ENCODE measurements around the gene WDR81.

Gene WDR81

DNA sequence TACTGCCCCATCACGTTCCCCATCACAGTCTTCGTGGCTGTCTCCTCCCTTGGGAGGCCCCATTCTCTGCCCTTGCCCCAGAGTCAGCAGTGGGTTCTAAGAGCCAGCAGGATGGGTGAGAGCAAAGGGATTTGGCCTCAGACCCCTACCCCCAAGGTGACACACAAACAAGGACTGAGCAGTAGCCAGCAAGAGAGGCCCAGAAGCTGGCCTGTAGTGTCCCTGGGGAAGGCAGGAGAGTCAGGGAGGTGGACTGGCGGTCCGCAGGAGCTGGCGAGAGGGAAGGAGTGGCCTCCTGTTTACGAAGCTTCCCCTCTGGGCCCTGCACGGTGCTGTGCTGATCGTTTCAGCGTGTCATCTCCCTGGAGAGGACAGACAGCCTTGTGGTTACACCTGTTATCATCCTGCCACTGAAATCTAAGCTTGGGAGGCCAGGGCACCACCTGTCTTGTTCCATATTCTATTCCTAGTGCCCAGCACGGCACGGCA, 8.4 kb downstream of the WDR81 start:
- no peak overlapping the region for H3K27ac ChIP-seq

GRCh38 chr17:1733759-1734158, 9.3 kb downstream of the WDR81 start:
- Histone ChIP-seq H3K4me1 (ENCODE audit: low read depth, poor library complexity, severe bottlenecking) (peaks cover 21% of the 10 kb centered on the region), H3K79me2 (ENCODE audit: insufficient read depth, low read depth) (no peaks in the 10 kb centered on the region), H2AFZ (ENCODE audit: low read depth) (no peak overlapping the region), H3K36me3 (ENCODE audit: insufficient read depth) (no peaks in the 10 kb centered on the region), H3K9ac (no peak overlapping the region), H4K20me1 (ENCODE audit: insufficient read depth) (no peaks in the 10 kb centered on the region), H3K27ac (no peak overlapping the region), H3K27me3 (ENCODE audit: insufficient read depth, low read depth) (no peaks in the 10 kb centered on the region), H3K4me3 (IDR thresholded peaks at IDR 0.05; ENCODE audit: insufficient read depth, low read depth, low read length) (no peak overlapping the region), H3K4me2 (no peak overlapping the region)
- no peak for TF ChIP-seq CTCF (conservative IDR thresholded peaks at IDR 0.05; ENCODE audit: low read depth, low read length)

More for the DNA sequence above, 8.4 kb downstream of the WDR81 start:
- no peak overlapping the region for H2AFZ ChIP-seq (ENCODE audit: low read depth)
- no peak for TF ChIP-seq CTCF (conservative IDR thresholded peaks at IDR 0.05; ENCODE audit: low read depth, low read length)
- no peak overlapping the region for H3K9ac ChIP-seq
- H3K4me3 ChIP-seq (IDR thresholded peaks at IDR 0.05; ENCODE audit: insufficient read depth, low read depth, low read length) = no peak overlapping the region
- no peaks in the 10 kb centered on the region for H3K36me3 ChIP-seq (ENCODE audit: insufficient read depth)
- H3K27me3 ChIP-seq (ENCODE audit: insufficient read depth, low read depth) = no peaks in the 10 kb centered on the region
- H3K79me2 ChIP-seq (ENCODE audit: insufficient read depth, low read depth) = no peaks in the 10 kb centered on the region
- H4K20me1 ChIP-seq (ENCODE audit: insufficient read depth) = no peaks in the 10 kb centered on the region
- peaks cover 21% of the 10 kb centered on the region for H3K4me1 ChIP-seq (ENCODE audit: low read depth, poor library complexity, severe bottlenecking)
- no peak overlapping the region for H3K4me2 ChIP-seq

- Histone ChIP-seq H3K27ac (no peak overlapping the region), H3K79me2 (ENCODE audit: insufficient read depth, low read depth) (no peaks in the 10 kb centered on the region), H4K20me1 (ENCODE audit: insufficient read depth) (no peaks in the 10 kb centered on the region), H3K36me3 (ENCODE audit: insufficient read depth) (no peaks in the 10 kb centered on the region), H2AFZ (ENCODE audit: low read depth) (no peak overlapping the region), H3K27me3 (ENCODE audit: insufficient read depth, low read depth) (no peaks in the 10 kb centered on the region), H3K4me3 (IDR thresholded peaks at IDR 0.05; ENCODE audit: insufficient read depth, low read depth, low read length) (no peak overlapping the region), H3K4me2 (peak overlapping the region; percentile 57; the same call in 1 of the 2 replicates), H3K9ac (no peak overlapping the region), H3K4me1 (ENCODE audit: low read depth, poor library complexity, severe bottlenecking) (peaks cover 21% of the 10 kb centered on the region)
- TF ChIP-seq CTCF (conservative IDR thresholded peaks at IDR 0.05; ENCODE audit: low read depth, low read length) = no peak
Measured at GRCh38 chr17:1735418-1735817, 10.9 kb downstream of the WDR81 start.

DNA sequence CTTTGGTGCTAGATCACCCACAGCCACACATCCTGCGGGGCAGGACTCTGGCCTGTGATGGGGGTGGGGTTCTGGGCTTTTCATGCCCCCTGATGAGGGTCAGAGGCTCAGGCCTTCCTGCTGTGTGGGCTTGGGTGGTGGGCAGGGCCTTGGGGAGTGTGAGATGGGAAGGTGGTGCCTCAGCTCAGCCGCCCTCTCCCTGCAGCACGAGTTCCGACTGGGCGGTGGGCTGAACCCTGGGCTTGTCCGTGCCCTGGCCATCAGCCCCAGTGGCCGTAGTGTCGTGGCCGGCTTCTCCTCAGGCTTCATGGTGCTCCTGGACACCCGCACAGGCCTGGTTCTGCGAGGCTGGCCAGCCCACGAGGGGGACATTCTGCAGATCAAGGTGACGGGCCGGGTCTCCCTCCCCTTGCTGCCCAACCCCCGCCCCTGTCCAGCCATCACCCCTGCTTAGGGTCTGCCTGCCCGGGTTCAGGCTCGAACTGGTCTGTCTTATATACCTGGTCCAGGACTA, 11.4 kb downstream of the WDR81 start:
- Histone ChIP-seq H3K36me3 (ENCODE audit: insufficient read depth) (no peaks in the 10 kb centered on the region), H3K4me3 (IDR thresholded peaks at IDR 0.05; ENCODE audit: insufficient read depth, low read depth, low read length) (no peak overlapping the region), H3K9ac (peak overlapping the region; percentile 44; the same call in 1 of the 2 replicates), H3K27ac (peak overlapping the region; percentile 67), H3K27me3 (ENCODE audit: insufficient read depth, low read depth) (no peaks in the 10 kb centered on the region), H3K4me1 (ENCODE audit: low read depth, poor library complexity, severe bottlenecking) (peaks cover 21% of the 10 kb centered on the region), H3K4me2 (peak overlapping the region; percentile 57), H4K20me1 (ENCODE audit: insufficient read depth) (no peaks in the 10 kb centered on the region), H2AFZ (ENCODE audit: low read depth) (no peak overlapping the region), H3K79me2 (ENCODE audit: insufficient read depth, low read depth) (no peaks in the 10 kb centered on the region)
- TF ChIP-seq CTCF (conservative IDR thresholded peaks at IDR 0.05; ENCODE audit: low read depth, low read length) = no peak
